GM18511 (cell line): ENCODE results near the gene LINGO3.
"Not testable (repeated sequence)": the region's sequence is repeated elsewhere in the genome, so short reads cannot be mapped to it uniquely, and the experiment has no call there.

Experiments used
- ATAC-seq: cut with Tn5 transposase; IDR thresholded peaks from one replicate; pipeline ENCODE4 v1.9.1; 2021; ENCODE audit warnings: mild to moderate bottlenecking, moderate library complexity; ENCODE audit not compliant: unreplicated experiment

Gene LINGO3

DNA sequence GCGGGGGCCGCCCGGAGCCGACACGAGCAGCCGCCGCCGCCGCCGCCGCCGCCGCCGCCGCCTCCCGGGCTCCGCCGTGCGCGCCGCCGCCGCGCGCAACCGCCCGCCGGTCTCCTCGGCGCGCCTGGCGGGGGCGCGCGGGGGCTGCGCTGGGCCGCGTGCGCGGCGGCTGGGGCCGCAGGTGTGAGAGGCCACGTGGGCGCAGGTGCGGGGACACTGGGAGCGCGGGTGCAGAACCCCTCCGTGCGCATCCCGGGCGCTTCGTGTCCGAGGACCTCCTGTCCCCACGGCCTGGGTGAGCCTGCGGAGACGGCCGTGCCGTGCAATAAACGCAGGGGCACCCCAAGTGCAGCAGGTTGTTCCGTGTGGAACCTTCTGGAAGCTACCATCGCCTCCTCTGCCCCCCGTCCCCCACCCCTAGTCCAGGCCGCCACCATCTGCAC lies at the start of gene LINGO3:
TSS of gene LINGO3 (minus strand) at position 41 of the 443 bp plus-strand sequence. CDS start 16,378 bp downstream, outside the sequence.
- no peak for ATAC-seq

GRCh38 chr19:2356036-2356646 lies 48.2 kb upstream of the LINGO3 start:
- no peak for ATAC-seq

DNA sequence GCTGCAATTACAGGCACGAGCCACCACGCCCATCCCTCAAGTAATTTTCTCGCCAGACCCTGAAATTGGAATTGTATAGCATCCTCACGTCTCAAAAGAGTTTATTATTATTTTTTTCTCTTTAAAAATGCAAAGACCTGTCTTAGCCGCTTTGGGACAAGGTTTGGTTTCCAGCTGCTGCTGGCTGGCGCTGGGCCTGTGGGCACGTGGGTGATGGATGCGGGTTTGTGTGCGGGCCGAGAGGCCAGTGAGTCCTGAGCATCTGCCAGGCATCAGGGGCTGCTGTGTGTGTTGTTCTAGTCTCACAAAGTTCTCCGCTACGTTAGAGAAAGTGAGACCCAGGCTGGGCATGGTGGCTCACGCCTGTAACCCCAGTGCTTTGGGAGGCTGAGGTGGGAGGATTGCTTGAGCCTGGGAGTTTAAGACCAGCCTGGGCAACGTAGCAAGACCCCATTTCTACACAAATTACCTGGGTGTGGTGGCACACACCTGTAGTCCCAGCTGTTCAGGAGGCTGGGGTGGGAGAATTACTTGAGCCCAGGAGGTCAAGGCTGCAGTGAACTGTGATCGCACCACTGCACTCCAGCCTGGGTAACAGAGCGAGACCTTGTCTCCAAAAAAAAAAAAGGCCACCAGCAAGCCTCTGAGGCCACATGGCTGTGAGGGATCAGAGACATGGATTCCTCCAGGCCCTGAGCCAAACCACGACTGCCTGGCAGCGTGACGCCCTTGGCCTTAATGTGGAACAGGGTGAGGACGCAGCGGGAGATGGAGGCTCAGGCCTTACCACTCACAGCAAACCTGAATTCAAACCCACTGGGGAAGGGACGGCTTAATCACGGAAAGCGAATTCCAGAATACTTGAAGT lies 47.4 kb upstream of the LINGO3 start:
- no peak for ATAC-seq

- no peak for ATAC-seq
These were observed 46.7 kb upstream of the LINGO3 start for GRCh38 chr19:2354670-2355069.

- ATAC-seq = no peak
These were observed 46.1 kb upstream of the LINGO3 start for GRCh38 chr19:2353887-2354592.

DNA sequence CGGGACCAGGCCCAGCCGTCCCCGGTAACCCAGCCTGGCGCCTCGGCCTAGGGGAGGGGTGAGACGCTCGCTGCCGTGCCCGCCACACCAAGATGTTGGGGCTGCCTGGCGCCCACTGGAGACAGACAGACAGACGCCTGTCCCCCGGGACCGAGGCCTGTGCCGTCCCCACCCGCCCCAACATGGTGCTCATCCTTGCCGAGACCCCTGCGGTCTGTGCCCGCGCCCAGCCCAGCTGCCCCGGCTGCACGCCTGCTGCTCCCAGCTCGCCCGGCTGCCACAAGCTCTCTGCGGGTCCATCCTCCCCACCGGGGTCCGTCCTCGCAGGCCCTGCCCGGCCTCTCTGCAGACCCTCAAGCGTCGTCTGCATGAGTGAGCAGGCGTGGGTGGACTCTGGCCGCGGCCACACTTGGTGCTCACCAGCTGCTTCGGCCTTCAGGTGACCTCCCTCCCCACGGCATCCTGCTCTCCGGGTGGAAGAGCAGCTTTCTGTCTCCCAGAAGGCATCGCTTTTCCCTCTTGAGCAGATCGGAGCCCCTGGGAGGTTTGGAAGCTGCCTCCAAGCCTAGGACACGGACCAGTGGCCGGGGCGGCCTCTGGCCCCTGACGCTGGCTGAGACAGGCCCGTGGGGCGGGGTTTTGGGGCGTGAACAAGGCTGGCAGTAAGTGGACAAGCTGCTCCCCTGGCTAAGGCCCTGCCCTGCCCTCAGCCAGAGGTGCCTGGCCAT lies 45.4 kb upstream of the LINGO3 start:
- no peak for ATAC-seq

GRCh38 chr19:2352121-2352520 lies 44.2 kb upstream of the LINGO3 start:
- ATAC-seq = no peak

DNA sequence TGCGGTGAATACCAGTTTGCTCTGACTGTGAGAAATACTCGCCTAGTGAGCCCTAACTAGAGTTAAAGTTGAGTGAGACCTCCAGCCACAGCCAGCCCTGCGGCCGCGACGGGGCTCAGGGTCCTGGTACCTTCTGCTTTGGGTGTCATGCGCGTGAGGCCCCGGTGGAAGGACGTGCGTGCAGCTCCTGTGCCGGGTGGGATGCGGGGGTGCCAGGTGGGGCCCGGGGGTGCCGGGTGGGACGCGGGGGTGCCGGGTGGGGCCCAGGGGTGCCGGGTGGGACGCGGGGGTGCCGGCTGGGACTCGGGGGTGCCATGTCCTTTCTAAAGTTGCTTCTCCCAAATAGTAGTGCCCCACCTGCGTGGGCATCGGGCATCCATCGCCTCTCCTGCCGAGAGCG lies 43.6 kb upstream of the LINGO3 start:
- ATAC-seq = no peak

DNA sequence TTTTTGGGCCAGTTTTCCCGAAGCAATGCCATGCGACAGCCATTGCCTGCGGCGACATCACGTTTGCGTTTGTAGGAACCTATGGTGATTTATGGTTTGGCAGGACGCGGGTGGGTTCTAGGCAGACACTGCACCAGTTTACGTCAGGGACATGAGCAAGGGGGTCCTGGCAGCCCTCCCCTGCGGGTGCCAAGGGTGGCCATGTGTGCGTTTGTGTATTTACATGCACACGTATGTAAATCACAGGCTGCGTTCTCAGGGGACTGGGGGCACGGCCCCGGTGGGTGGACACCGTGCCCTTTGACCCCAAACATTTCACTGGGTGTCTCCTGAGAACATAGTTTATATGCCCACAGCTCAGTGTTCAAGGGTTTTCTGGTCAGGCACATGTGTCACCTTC lies 42.7 kb upstream of the LINGO3 start:
- ATAC-seq = no peak

GRCh38 chr19:2349818-2350217 lies 41.9 kb upstream of the LINGO3 start:
- ATAC-seq = not testable (repeated sequence)

DNA sequence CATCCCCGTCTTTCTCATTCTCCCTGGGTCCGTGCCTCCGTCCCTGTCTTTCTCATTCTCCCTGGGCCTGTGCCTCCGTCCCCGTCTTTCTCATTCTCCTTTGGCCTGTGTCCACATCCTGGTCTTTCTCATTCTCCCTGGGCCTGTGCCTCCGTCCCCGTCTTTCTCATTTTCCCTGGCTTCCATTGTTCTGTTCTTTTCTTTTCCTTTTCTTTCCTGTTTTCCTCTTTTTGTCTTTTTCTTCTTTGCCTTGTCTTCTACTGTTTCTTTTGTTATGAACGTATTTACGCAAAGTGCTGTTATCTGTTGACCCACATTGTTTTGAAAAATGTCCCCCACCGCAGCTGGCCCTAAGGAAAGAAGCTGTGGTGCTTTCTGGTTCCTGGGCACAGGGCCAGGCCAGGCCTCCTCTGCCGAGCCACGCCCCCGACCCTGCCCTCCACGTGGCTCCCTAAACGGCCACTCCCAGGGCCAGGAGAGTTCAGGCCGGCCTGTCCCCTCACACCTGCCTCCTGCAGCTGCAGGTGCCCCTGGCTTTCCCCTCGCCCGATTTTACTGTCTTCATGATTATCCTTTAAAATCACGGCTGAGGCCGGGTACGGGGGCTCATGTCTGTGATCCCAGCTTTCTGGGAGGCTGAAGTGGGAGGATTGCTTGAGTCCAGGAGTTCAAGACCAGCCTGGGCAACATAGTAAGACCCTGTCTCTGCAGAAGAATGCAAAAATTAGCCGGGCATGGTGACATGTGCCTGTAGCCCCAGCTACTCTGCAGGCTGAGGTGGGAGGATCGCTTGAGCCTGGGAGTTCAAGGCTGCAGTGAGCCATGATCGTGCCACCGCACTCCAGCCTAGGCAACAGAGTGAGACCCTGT lies 38.1 kb upstream of the LINGO3 start:
- ATAC-seq = no peak

GRCh38 chr19:2345076-2345475 lies 37.1 kb upstream of the LINGO3 start:
- ATAC-seq = no peak

GRCh38 chr19:2344381-2344870 lies 36.5 kb upstream of the LINGO3 start:
- no peak for ATAC-seq

DNA sequence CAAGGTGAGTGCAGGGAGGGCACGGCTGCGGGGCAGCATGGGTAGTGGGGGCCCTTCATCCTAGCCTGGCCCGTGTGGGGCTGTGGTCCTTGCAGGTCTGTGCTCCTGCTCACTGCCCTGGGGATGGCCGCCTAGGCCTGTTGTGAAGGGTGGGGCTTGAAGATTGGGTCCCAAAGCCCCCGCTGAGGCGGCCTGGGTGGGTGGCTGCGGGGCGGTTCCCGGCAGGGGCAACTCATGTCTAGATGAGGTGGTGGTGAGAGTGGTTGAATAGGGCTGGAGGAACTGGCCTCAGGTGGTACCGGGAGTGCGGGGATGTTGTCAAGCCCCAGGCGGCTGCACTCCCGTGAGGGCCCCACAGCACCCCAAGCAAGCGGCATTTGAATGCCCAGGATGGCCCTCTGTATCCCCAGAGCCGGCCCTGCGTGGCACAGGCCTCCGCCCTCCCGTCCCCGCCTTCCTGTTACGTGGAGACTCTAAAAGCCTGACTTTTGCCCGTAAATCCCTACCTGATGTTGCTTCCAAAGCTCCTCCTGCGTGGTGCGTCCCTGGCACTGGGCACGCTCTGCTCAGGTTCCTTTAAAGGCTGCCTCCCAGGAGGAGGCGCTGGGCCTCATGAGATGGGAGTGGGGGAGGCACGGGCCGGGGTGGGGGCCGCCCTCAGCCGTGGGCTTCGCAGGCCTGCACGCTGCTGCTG lies 35.5 kb upstream of the LINGO3 start:
- ATAC-seq = no peak

GRCh38 chr19:2342656-2343288 lies 34.8 kb upstream of the LINGO3 start:
- ATAC-seq = no peak

- no peak for ATAC-seq
These were observed 34.0 kb upstream of the LINGO3 start for GRCh38 chr19:2341982-2342381.

DNA sequence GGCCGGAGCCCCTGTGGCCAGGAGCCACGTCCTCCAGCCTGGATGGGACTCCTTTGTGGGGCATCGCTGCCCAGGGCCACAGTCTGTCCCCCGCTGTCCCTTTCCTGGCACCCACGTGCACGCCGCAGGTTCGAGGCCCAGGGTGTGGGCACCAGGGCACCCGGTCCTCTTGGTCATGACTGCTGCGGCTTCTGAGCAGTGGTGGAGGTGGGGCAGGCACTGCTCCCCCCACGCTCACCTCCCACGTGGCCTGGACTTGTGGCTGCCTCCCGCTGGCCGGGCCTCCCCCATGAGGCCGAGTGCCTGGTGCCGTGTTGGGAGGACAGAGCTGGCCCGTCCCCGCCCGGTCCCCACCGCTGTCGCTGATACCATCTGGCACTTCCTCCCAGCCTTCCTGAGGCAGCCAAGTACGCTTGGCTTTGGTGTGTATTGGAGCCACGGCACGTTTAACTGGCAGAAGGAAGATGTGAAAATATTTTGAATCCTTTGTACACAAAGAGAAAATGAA lies 33.3 kb upstream of the LINGO3 start:
- no peak for ATAC-seq

DNA sequence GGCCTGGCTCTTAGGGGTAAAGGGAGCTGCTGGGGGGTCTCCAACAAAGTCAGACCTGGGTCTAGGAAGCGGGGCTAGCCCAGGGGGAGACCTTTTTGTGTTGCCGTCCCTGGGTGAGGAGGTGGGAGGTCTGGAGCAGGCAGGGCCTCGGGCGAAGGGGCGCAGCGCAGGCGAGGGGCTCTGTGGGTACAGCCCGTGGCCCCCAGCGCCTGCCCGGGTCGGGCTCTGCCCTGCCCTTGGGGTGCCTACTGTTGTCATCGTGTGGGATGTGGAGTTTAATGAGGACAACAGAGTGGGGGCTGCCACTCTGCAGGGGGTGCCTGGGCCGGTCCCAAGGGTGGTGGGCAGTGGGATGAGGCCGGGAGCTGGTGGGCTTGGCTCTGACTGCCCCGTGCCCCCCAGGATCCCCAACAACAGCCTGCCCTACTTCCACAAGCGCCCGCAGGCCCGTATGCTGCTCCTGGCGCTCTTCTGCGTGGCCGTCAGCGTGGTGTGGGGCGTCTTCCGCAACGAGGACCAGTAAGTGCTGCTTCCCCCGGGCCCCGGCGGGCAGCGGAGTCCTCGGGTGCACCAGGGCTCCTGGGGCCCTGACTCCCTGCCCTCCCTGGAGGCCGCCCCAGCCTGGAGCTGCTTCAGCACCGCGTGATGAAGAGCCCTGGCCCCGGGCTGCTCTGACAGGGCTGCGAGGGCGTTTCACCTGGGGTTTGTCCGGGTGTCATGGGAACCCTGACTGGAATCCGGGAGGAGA lies 32.7 kb upstream of the LINGO3 start:
- no peak for ATAC-seq
